ENCODE results near the gene SLC13A2. TPM values are rescaled to one million over a fixed set of nuclear protein-coding genes. Genes with fewer than 3 reads are reported as not detected.

The SLC13A2 gene
- total RNA-seq, 2 donors from 2014 or later, result not detected

DNA sequence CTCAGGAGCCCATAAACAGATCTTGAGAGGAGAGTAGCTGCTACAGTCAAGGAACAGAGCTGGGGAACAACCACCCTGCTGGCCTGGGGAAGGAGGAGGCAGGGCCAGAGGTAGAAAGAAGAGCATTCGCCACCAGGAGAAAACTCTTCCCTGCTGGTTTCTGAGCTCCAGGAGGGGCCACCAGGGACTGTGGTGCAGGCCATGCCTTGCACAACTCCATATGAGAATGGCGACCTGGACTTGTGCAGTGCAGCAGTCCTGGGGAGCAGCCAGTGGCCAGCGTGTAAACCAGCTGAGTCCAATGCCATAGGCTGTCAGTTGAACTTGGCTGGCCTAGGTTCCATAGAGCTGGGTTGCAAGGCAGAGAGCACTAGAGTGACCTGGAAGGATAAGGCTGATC, 11.6 kb downstream of the SLC13A2 start:
- no peak for DNase-seq
- H3K9me3 Mint-ChIP-seq, result no peaks in the 10 kb centered on the region
- H3K4me3 Mint-ChIP-seq, result no peak overlapping the region
- Histone ChIP-seq H3K27me3 (ENCODE audit: control insufficient read depth, insufficient read depth, low read length, poor library complexity, severe bottlenecking) (no peaks in the 10 kb centered on the region), H3K4me3 (ENCODE audit: low read length) (no peak overlapping the region), H3K27ac (ENCODE audit: low read depth, low read length) (no peak overlapping the region), H3K9ac (ENCODE audit: extremely low read depth, low read length, poor library complexity, severe bottlenecking) (no peak overlapping the region), H3K36me3 (ENCODE audit: control insufficient read depth, insufficient read depth, low read length) (no peaks in the 10 kb centered on the region), H3K4me1 (ENCODE audit: control insufficient read depth, insufficient read depth, low read length) (peaks cover 2% of the 10 kb centered on the region), H3K9me3 (ENCODE audit: control insufficient read depth, low read length) (no peaks in the 10 kb centered on the region)
- H3K36me3 Mint-ChIP-seq (ENCODE audit: low read depth), result no peaks in the 10 kb centered on the region
- TF ChIP-seq CTCF (conservative IDR thresholded peaks at IDR 0.05), result no peak
- peaks cover 9% of the 10 kb centered on the region for H3K4me1 Mint-ChIP-seq
- H3K27ac Mint-ChIP-seq, result no peak overlapping the region
- WGBS, 2 experiments (ENCODE audit: insufficient coverage in 1 of 2, insufficient read length in 1 of 2), result 91 to 92% methylated on average over 3 of the region's 3 CpGs
- peaks cover 9% of the 10 kb centered on the region for H3K27me3 Mint-ChIP-seq (ENCODE audit: insufficient read depth)

- Histone ChIP-seq H3K4me3 (ENCODE audit: low read length) (no peak overlapping the region), H3K27ac (ENCODE audit: low read depth, low read length) (no peak overlapping the region), H3K27me3 (ENCODE audit: control insufficient read depth, insufficient read depth, low read length, poor library complexity, severe bottlenecking) (peaks cover 10% of the 10 kb centered on the region), H3K9me3 (ENCODE audit: control insufficient read depth, low read length) (no peaks in the 10 kb centered on the region), H3K4me1 (ENCODE audit: control insufficient read depth, insufficient read depth, low read length) (peaks cover 2% of the 10 kb centered on the region), H3K9ac (ENCODE audit: extremely low read depth, low read length, poor library complexity, severe bottlenecking) (no peak overlapping the region), H3K36me3 (ENCODE audit: control insufficient read depth, insufficient read depth, low read length) (no peaks in the 10 kb centered on the region)
- H3K4me3 Mint-ChIP-seq, result no peak overlapping the region
- H3K36me3 Mint-ChIP-seq (ENCODE audit: low read depth), result no peaks in the 10 kb centered on the region
- no peak for DNase-seq
- H3K9me3 Mint-ChIP-seq, result no peaks in the 10 kb centered on the region
- 88% methylated on average over 5 of the region's 5 CpGs; no CpG with 5 or more reads in 1 of the 2 experiments for WGBS, 2 experiments (ENCODE audit: insufficient coverage in 1 of 2, insufficient read length in 1 of 2)
- no peak overlapping the region for H3K27ac Mint-ChIP-seq
- no peak for TF ChIP-seq CTCF (conservative IDR thresholded peaks at IDR 0.05)
- peaks cover 9% of the 10 kb centered on the region for H3K4me1 Mint-ChIP-seq
- H3K27me3 Mint-ChIP-seq (ENCODE audit: insufficient read depth), result peaks cover 23% of the 10 kb centered on the region
Measured at GRCh38 chr17:28487881-28488532, 14.6 kb downstream of the SLC13A2 start.

- no peaks in the 10 kb centered on the region for H3K36me3 Mint-ChIP-seq (ENCODE audit: low read depth)
- H3K27me3 Mint-ChIP-seq (ENCODE audit: insufficient read depth), result peaks cover 26% of the 10 kb centered on the region
- no peak overlapping the region for H3K4me3 Mint-ChIP-seq
- peaks cover 10% of the 10 kb centered on the region for H3K27me3 ChIP-seq (ENCODE audit: control insufficient read depth, insufficient read depth, low read length, poor library complexity, severe bottlenecking)
- no peaks in the 10 kb centered on the region for H3K9me3 ChIP-seq (ENCODE audit: control insufficient read depth, low read length)
- H3K36me3 ChIP-seq (ENCODE audit: control insufficient read depth, insufficient read depth, low read length), result no peaks in the 10 kb centered on the region
- peaks cover 2% of the 10 kb centered on the region for H3K4me1 ChIP-seq (ENCODE audit: control insufficient read depth, insufficient read depth, low read length)
- WGBS, 2 experiments (ENCODE audit: insufficient coverage in 1 of 2, insufficient read length in 1 of 2), result 89 to 95% methylated on average over 4 to 7 of the region's 7 CpGs
- H3K9me3 Mint-ChIP-seq, result no peaks in the 10 kb centered on the region
- no peak overlapping the region for H3K4me3 ChIP-seq (ENCODE audit: low read length)
- no peak for DNase-seq
- TF ChIP-seq CTCF (conservative IDR thresholded peaks at IDR 0.05), result no peak
- no peak overlapping the region for H3K9ac ChIP-seq (ENCODE audit: extremely low read depth, low read length, poor library complexity, severe bottlenecking)
- no peak overlapping the region for H3K27ac ChIP-seq (ENCODE audit: low read depth, low read length)
- H3K27ac Mint-ChIP-seq, result no peak overlapping the region
- H3K4me1 Mint-ChIP-seq, result peaks cover 9% of the 10 kb centered on the region
Measured at GRCh38 chr17:28488533-28489276, 15.3 kb downstream of the SLC13A2 start.

Data from endodermal cell (in vitro differentiated cells).